HTR-8/SVneo (cell line): ENCODE measurements around the gene CABP4.

Experiments
- DNase-seq: peaks from one replicate; pipeline ENCODE4 v3.0.0; 2011; ENCODE audit warnings: low spot score, mixed read lengths; ENCODE audit not compliant: insufficient read length
- FAIRE-seq: peaks from 2 replicates; lab custom pipeline; 2011; peaks lifted over from hg19 to GRCh38; lab: Jason Lieb, UNC

Gene CABP4

GRCh38 chr11:67434395-67434881 is 20.7 kb upstream of the CABP4 start:
- peak; percentile 63 for FAIRE-seq
- DNase-seq: no peak

- FAIRE-seq: no peak
- DNase-seq: no peak
Measured at GRCh38 chr11:67435031-67435726, 20.0 kb upstream of the CABP4 start.

GRCh38 chr11:67435727-67436458 is 19.3 kb upstream of the CABP4 start:
- DNase-seq (no peak), FAIRE-seq (peak; percentile 68)

- FAIRE-seq: peak; percentile 71
Measured at GRCh38 chr11:67436459-67437081, 18.6 kb upstream of the CABP4 start.

GRCh38 chr11:67437082-67437808 is 17.9 kb upstream of the CABP4 start, which contains the start of gene PTPRCAP:
Gene PTPRCAP, minus strand, starts transcription at chr11:67437682. Its CDS starts 63 bp downstream, at chr11:67437619.
- no peak for FAIRE-seq
- DNase-seq: no peak

More at GRCh38 chr11:67436459-67437081, 18.6 kb upstream of the CABP4 start:
- no peak for DNase-seq

GRCh38 chr11:67437809-67438157 is 17.4 kb upstream of the CABP4 start:
- DNase-seq: no peak
- FAIRE-seq: no peak

GRCh38 chr11:67438158-67438902 is 16.8 kb upstream of the CABP4 start:
- FAIRE-seq: no peak
- no peak for DNase-seq

- no peak for DNase-seq
- FAIRE-seq: peak; percentile 88
Measured at GRCh38 chr11:67439321-67440228, 15.6 kb upstream of the CABP4 start.

- FAIRE-seq: no peak
- no peak for DNase-seq
Measured at GRCh38 chr11:67440229-67441097, 14.7 kb upstream of the CABP4 start.

- DNase-seq (no peak), FAIRE-seq (peak; percentile 81)
Measured at GRCh38 chr11:67441098-67441563, 14.0 kb upstream of the CABP4 start.

- peak; percentile 90 for FAIRE-seq
Measured at GRCh38 chr11:67441731-67442351, 13.3 kb upstream of the CABP4 start.

GRCh38 chr11:67442504-67443404 is 12.4 kb upstream of the CABP4 start:
- FAIRE-seq: no peak
- DNase-seq: no peak

More at GRCh38 chr11:67441731-67442351, 13.3 kb upstream of the CABP4 start:
- DNase-seq: no peak

GRCh38 chr11:67445515-67445914 is 9.6 kb upstream of the CABP4 start:
- FAIRE-seq: no peak
- DNase-seq: no peak

- DNase-seq: no peak
- no peak for FAIRE-seq
Measured at GRCh38 chr11:67448220-67448609, 6.9 kb upstream of the CABP4 start.

- no peak for FAIRE-seq
- DNase-seq: no peak
Measured at GRCh38 chr11:67449116-67449844, 5.9 kb upstream of the CABP4 start.
